DOHH2 (cell line): ENCODE results near the gene TSSK6.
A peak's percentile ranks its signal among the peaks of the same experiment; 100 is the strongest.

Experiments
- CTCF ChIP-seq: fragments of 200-600 bp; sonication (generic); IDR thresholded peaks from one replicate; pipeline ENCODE4 v1.5.1; 2014; ENCODE audit warnings: antibody characterized with exemption, mild to moderate bottlenecking, low read depth, low read length; ENCODE audit not compliant: poor library complexity, severe bottlenecking
- EZH2phosphoT487 ChIP-seq: fragments of 200-600 bp; sonication (generic); IDR thresholded peaks from 2 replicates; pipeline ENCODE4 v1.6.1; 2017; ENCODE audit warnings: borderline replicate concordance, mild to moderate bottlenecking, antibody characterized with exemption, low read length, moderate library complexity, mixed read lengths

- TF ChIP-seq CTCF (peak; percentile 15), EZH2phosphoT487 (no peak)
Measured at GRCh38 chr19:19524053-19524452, 8.7 kb upstream of the TSSK6 start.
